Mucosa of rectum (tissue), 2 donors: ENCODE data around the gene GTF3A.
A peak's percentile ranks its signal among the peaks of the same experiment; 100 is the strongest.

Experiments
- H3K27ac ChIP-seq, 2 donors: one replicate each; pipeline ENCODE4 v1.7.0; 2013; ENCODE audit warnings: inconsistent platforms in 2 of 2, low read depth in 2 of 2, low read length in 2 of 2
- H3K27me3 ChIP-seq, 2 donors: one replicate each; pipeline ENCODE4 v1.7.0; 2013; ENCODE audit warnings: low read length in 2 of 2; ENCODE audit not compliant: control insufficient read depth in 2 of 2, insufficient read depth in 2 of 2
- H3K36me3 ChIP-seq, 2 donors: one replicate each; pipeline ENCODE4 v1.7.0; 2013; ENCODE audit warnings: low read length in 2 of 2; ENCODE audit not compliant: control insufficient read depth in 2 of 2, insufficient read depth in 2 of 2
- H3K4me1 ChIP-seq, 2 donors: one replicate each; pipeline ENCODE4 v1.7.0; 2013; ENCODE audit warnings: low read length in 2 of 2, mild to moderate bottlenecking in 1 of 2; ENCODE audit not compliant: control insufficient read depth in 2 of 2, insufficient read depth in 2 of 2
- H3K4me3 ChIP-seq, 2 donors: one replicate each; pipeline ENCODE4 v1.7.0; 2013; ENCODE audit warnings: low read length in 2 of 2
- H3K9ac ChIP-seq, 2 donors: one replicate each; pipeline ENCODE4 v1.7.0; 2013; ENCODE audit warnings: low read length in 2 of 2, low read depth in 1 of 2, mild to moderate bottlenecking in 1 of 2
- H3K9me3 ChIP-seq, 2 donors: one replicate each; pipeline ENCODE4 v1.7.0; 2013; ENCODE audit warnings: low read length in 2 of 2; ENCODE audit not compliant: control insufficient read depth in 2 of 2
- donor health status: healthy.
- donor health status: Normal muscosa, but diverticular disease.

Gene GTF3A

GRCh38 chr13:27404680-27405079 is 19.7 kb upstream of the GTF3A start:
- Histone ChIP-seq H3K36me3 (no peaks in the 10 kb centered on the region), H3K4me3 (peak overlapping the region; percentile 20 to 56), H3K27ac (peak overlapping the region; percentile 79 to 83), H3K4me1 (peaks cover 28 to 45% of the 10 kb centered on the region in 2 donors), H3K27me3 (no peaks in the 10 kb centered on the region), H3K9me3 (no peaks in the 10 kb centered on the region), H3K9ac (peak overlapping the region; percentile 11 to 20)

DNA sequence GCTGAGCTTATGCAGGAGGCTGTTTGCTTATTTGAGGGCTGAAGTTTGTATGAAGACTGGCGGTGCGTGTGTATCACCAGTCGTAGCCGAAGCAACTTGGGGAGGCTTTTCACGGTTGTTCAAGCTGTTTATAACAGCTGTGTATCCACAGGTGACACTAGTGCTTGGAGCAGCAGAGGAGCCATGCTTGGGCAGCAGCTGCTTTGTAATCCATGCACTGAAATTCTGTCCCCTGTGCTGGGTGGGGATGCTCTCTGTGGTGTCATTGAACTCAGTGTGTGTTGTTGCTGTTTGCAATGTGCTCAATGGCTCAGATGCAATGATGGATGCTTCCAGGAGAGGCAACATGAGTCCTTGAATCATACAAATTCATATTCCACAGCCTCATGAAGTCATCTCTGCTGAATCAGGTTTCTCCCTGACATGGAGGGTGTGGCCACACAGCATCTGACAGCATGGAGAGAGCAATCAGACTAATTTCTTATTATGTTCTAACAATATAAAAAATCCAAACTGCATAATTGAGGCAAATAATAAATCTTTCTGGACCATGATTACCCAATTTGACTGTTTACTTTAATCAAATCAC is 18.8 kb upstream of the GTF3A start:
- no peaks in the 10 kb centered on the region for H3K27me3 ChIP-seq
- H3K27ac ChIP-seq = peak overlapping the region; percentile 79 to 83
- H3K4me1 ChIP-seq = peaks cover 28 to 45% of the 10 kb centered on the region in 2 donors
- H3K9ac ChIP-seq = no peak overlapping the region
- H3K36me3 ChIP-seq = no peaks in the 10 kb centered on the region
- H3K4me3 ChIP-seq = peak overlapping the region in 1 of 2 donors; percentile 28
- no peaks in the 10 kb centered on the region for H3K9me3 ChIP-seq

GRCh38 chr13:27406178-27406939 is 18.1 kb upstream of the GTF3A start:
- H3K27ac ChIP-seq = peak overlapping the region in 1 of 2 donors; percentile 23
- H3K4me1 ChIP-seq = peaks cover 26 to 45% of the 10 kb centered on the region in 2 donors
- H3K9ac ChIP-seq = peak overlapping the region in 1 of 2 donors; percentile 7
- H3K4me3 ChIP-seq = no peak overlapping the region
- no peaks in the 10 kb centered on the region for H3K9me3 ChIP-seq
- no peaks in the 10 kb centered on the region for H3K36me3 ChIP-seq
- H3K27me3 ChIP-seq = no peaks in the 10 kb centered on the region

GRCh38 chr13:27408074-27408473 is 16.3 kb upstream of the GTF3A start:
- Histone ChIP-seq H3K36me3 (no peaks in the 10 kb centered on the region), H3K4me3 (no peak overlapping the region), H3K9me3 (no peaks in the 10 kb centered on the region), H3K27me3 (no peaks in the 10 kb centered on the region), H3K4me1 (peaks cover 25 to 34% of the 10 kb centered on the region in 2 donors), H3K9ac (no peak overlapping the region), H3K27ac (no peak overlapping the region)

DNA sequence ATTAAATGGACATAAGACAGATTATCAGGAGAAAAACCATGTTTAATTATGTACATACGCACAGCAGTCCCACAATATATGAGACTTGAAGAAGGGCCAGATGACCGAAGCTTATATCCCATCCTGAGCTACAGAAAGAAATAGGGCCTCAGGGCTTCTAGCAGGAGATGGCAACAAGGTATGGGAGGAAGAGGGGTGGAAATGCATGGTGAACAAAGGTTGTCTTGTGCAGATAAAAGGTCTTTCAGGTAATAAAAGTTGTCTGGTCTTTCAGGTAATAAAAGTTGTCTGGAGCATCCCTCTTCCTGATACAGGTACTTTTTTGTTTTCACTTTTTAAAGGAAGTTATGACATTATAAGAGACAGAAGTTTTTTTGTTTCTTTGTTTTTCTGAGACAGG is 15.4 kb upstream of the GTF3A start:
- H3K4me1 ChIP-seq = peaks cover 20 to 24% of the 10 kb centered on the region in 2 donors

DNA sequence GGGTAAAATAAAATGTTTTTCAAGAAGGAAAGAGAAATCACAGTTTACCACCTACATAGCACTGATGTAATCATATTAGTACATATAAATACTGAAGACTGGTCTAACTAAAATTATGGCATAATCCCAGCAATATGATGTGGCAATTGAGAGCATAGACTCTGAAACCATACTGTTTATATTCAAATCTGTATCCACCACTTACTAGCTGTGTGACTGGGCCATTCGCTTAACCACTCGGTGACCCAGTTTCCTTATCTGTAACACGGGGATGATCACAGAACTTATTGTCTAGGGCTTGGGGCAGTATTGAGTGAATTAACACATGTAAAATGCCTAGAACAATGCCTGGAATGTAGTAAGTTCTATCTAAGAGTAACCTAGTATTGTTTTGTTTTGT is 13.1 kb upstream of the GTF3A start:
- H3K27me3 ChIP-seq = peaks cover 0 to 2% of the 10 kb centered on the region in 2 donors

More for the DNA sequence above, 15.4 kb upstream of the GTF3A start:
- Histone ChIP-seq H3K27me3 (no peaks in the 10 kb centered on the region), H3K9ac (no peak overlapping the region), H3K27ac (no peak overlapping the region), H3K36me3 (no peaks in the 10 kb centered on the region), H3K4me3 (no peak overlapping the region), H3K9me3 (no peaks in the 10 kb centered on the region)

DNA sequence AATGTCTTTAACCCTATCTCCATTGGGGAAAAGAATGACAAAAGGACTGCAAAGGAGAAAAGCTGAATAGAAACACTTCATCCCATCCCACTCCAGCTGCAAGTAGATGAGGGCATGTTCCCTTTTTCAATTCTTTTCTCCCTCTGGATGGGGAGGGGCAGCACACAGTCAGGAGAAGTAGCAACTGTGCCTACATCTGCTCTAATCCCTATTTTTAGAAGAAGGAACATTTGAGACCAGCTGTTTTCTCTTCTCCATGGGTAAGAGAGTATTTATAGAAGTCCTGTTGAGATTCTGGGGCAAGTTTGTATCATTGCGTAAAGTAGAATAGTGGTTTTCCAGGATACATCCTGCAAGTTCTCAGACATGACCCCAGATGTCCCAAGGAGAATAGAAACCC is 9.3 kb upstream of the GTF3A start:
- no peaks in the 10 kb centered on the region for H3K9me3 ChIP-seq
- peaks cover 0 to 2% of the 10 kb centered on the region in 2 donors for H3K27me3 ChIP-seq
- peaks cover 0 to 2% of the 10 kb centered on the region in 2 donors for H3K4me1 ChIP-seq
- H3K27ac ChIP-seq = no peak overlapping the region
- no peak overlapping the region for H3K9ac ChIP-seq
- H3K36me3 ChIP-seq = no peaks in the 10 kb centered on the region
- H3K4me3 ChIP-seq = no peak overlapping the region

More for the DNA sequence above, 13.1 kb upstream of the GTF3A start:
- no peak overlapping the region for H3K9ac ChIP-seq
- H3K4me3 ChIP-seq = no peak overlapping the region
- no peaks in the 10 kb centered on the region for H3K9me3 ChIP-seq
- no peak overlapping the region for H3K27ac ChIP-seq
- no peaks in the 10 kb centered on the region for H3K36me3 ChIP-seq
- H3K4me1 ChIP-seq = peaks cover 5% of the 10 kb centered on the region in 2 donors

GRCh38 chr13:27419328-27419727 is 5.1 kb upstream of the GTF3A start:
- H3K9ac ChIP-seq = no peak overlapping the region
- H3K4me1 ChIP-seq = peaks cover 2 to 4% of the 10 kb centered on the region in 2 donors
- H3K27ac ChIP-seq = no peak overlapping the region
- no peak overlapping the region for H3K4me3 ChIP-seq
- no peaks in the 10 kb centered on the region for H3K9me3 ChIP-seq
- H3K27me3 ChIP-seq = peaks cover 0 to 2% of the 10 kb centered on the region in 2 donors
- H3K36me3 ChIP-seq = no peaks in the 10 kb centered on the region

GRCh38 chr13:27421101-27421871 is 3.1 kb upstream of the GTF3A start:
- H3K9me3 ChIP-seq = no peaks in the 10 kb centered on the region
- peaks cover 16 to 21% of the 10 kb centered on the region in 2 donors for H3K4me1 ChIP-seq
- no peak overlapping the region for H3K27ac ChIP-seq
- H3K27me3 ChIP-seq = no peaks in the 10 kb centered on the region
- no peaks in the 10 kb centered on the region for H3K36me3 ChIP-seq
- H3K4me3 ChIP-seq = no peak overlapping the region
- no peak overlapping the region for H3K9ac ChIP-seq

GRCh38 chr13:27423333-27423732 is 1.1 kb upstream of the GTF3A start:
- Histone ChIP-seq H3K4me1 (peaks cover 27 to 30% of the 10 kb centered on the region in 2 donors), H3K27ac (no peak overlapping the region), H3K36me3 (peaks cover 2 to 3% of the 10 kb centered on the region in 2 donors), H3K9ac (no peak overlapping the region), H3K9me3 (no peaks in the 10 kb centered on the region), H3K4me3 (no peak overlapping the region), H3K27me3 (no peaks in the 10 kb centered on the region)
